HG03175 (cell line): Measurements from ENCODE around the gene CPEB4.

ENCODE experiments used
- ATAC-seq: cut with Tn5 transposase; IDR thresholded peaks from one replicate; pipeline ENCODE4 v1.9.1; 2021; ENCODE audit warnings: mild to moderate bottlenecking, moderate library complexity; ENCODE audit not compliant: unreplicated experiment

The CPEB4 gene

DNA sequence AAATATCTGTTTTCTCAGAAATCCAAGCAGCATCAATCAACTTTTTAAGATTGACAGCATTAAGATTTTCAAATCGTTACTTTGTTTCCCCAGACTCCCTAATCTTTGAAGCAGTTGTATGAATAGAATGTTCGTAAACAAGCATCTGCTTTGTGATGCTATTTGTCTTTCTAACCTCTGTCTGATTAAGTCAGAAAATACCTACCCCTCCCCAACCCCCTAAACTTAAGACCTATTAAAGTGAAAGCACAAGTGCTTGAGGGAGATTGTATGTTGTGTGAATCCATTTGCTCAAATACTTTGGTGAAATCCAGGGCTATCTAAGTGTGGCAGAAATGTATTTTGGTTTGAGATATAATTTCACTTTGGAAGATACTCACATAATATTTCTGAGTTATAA lies 53.0 kb downstream of the CPEB4 start:
- ATAC-seq: no peak

DNA sequence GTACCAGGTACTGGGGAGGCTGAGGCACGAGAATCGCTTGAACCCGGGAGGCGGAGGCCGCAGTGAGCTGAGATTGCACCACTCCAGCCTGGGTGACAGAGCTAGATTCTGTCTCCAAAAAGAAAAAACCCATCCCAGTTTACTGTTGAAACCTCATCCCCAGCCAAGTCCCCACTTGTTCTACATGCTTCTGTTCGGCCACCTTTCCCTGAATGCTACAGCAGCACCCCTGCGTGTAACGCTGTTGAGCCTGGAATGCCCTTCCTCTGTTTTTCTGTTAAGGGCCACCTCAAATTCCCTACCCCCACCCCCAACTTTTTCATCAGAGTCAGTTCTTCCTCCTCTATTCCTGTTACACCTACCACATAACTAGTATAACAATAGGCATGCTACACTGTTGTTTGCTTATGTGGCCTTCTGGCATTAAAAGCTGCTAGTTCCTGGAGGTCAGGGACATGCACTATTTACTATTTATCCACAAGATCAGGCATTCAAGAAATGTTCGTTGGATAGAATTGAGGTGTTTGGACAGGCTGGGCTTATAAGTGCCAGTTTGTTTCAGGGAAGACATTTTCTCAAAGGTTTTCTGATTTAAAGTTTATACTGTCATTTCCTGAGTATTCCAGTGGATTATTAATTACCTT lies 53.7 kb downstream of the CPEB4 start:
- ATAC-seq: no peak

GRCh38 chr5:173944511-173944910 lies 56.4 kb downstream of the CPEB4 start:
- ATAC-seq: no peak

DNA sequence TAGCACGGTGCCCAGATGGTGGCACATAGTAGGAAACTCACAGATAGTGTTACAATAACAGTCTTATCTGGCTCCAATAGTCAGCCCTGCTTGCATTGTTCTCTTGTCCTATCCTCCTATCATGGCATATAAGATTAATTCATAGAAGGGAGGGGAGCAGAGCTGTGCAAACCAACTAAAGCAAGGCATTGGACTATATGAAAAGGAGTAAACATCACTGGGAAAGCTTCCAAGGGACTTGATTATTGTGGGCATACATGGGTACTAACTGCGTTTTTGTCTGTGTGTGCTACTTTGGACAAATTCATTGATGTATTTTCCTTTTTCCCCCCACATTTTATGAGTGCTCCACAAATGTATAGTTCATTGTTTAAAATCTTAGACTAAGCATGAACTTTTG lies 57.0 kb downstream of the CPEB4 start:
- ATAC-seq: no peak

- ATAC-seq: no peak
These were observed 58.2 kb downstream of the CPEB4 start for GRCh38 chr5:173946323-173946722.

DNA sequence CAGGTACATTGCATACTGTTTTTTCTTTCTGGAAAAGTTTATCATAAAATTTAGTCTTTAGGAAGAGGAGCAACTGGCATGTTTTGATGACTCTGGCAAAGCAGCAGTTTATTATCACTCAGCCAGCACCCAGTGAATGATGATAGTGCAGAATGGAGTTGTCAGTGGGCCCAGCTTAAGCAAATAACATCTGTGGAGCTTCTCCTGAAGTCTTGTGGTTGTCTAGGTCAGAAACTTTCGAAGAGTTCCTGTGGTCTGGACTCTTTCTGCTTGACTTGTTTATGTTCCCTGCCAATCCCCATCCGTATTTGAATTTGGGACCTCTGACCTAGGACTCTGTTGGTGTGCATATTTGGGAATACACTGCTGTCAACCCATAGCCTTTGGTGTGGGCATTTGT lies 62.7 kb downstream of the CPEB4 start:
- ATAC-seq: no peak

DNA sequence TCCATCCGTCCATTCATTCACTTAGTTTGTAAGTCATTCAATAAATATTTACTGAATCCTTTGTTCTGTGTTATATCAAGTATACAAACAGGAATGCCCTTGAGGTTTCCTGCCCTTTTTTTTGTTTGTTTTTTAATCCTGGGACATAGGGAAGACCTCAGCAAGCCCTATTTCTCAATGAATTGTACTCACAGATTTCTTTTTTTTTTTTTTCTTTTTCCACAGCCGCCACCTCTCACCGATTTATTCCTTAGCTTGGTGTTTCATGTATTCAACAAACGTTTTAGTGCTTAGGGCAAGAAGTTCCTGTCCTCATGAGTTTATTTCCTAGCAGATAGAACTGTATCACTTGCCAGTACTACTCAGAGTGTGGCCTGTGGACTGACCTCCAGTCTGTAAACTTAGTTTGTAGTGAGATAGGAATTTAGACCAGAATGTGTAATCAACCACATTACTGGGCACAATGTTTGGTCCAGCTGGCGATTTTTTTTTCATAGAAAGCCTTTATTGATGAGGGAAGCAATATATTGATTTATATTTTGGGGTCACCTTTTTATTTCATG lies 65.5 kb downstream of the CPEB4 start:
- ATAC-seq: no peak

DNA sequence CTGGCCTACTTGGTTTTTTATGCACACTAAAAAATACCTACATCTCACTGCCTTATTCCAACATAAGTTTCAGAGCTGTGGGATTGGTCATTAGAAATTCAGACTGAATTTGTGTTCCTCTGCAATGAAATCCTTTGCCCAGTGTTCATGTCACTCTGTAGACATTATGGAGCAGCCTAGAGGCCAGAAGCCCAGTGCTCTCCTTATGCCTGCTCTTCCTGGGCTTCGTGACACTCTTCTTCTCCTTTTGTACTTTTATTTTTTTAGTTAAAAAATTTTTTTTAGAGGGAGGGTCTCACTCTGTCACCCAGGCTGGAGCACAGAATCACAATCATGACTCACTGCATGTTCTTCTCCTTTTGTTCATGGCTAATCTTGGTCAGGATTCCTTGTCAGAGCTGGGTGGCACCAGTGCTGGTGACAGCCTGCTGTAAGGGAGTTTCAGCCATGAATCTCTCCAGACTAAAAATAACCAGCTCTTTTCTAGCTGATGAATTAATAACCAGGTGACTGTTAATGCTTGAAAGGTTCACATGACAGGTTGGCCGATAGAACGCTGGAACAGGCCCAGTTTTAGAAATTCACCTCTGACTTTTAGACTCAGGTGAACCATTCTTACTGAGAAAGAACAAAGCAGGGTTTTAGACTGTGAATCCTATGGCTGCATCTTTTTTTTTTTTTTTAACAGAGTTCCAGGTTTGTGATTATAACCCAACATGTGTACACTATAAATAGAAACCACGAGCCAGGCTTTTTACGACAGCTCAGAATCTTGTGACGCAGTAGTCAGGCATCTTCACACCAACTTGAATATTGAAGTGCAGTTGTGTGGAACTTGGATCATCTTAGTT lies 66.7 kb downstream of the CPEB4 start:
- ATAC-seq: peak; percentile 73

DNA sequence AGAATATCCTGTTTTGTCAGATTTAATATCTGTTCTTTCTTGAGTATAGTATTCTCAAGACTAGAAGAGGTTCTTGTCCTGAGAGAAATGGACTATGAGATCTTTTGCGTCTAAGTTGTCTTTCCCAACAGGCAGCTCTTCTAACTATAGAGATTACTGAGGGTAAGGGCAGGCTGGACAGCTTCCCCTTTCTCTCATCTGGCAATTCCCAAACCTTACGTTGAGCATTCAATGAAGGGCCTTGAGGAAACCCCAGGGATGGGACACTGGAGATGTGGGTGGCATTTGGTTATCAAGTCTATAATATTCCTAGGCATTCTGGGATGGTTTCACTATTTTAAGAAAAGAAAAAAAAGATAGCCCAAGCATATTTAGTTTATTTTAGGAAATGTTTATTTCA lies 72.8 kb downstream of the CPEB4 start:
- ATAC-seq: no peak

- ATAC-seq: no peak
These were observed 73.3 kb downstream of the CPEB4 start for GRCh38 chr5:173961418-173961817.

DNA sequence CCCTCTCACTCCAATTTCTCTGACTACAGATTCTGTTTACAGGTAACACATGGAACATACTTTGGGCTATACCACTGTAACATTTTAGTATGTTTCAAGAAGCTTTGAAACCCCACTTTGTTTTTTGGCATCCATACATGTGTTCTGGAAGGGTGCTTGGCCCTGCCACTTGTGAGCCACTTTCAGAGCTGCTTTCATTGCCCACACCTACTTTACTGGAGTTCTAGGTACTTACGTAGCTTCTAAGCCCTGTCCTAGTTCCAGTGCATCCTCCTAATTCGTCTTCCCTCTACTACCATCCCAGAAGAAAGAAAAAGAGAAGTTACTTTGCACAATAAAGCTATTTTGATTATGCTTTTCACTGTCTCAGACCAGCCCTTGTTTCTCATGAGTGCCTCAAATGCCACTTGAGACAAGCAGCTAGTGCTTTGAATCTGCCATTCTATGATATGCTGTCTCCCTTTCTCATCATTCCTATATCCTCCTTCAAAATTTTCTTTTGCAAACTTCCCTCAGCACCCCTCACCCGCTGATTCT lies 74.4 kb downstream of the CPEB4 start:
- no peak for ATAC-seq

DNA sequence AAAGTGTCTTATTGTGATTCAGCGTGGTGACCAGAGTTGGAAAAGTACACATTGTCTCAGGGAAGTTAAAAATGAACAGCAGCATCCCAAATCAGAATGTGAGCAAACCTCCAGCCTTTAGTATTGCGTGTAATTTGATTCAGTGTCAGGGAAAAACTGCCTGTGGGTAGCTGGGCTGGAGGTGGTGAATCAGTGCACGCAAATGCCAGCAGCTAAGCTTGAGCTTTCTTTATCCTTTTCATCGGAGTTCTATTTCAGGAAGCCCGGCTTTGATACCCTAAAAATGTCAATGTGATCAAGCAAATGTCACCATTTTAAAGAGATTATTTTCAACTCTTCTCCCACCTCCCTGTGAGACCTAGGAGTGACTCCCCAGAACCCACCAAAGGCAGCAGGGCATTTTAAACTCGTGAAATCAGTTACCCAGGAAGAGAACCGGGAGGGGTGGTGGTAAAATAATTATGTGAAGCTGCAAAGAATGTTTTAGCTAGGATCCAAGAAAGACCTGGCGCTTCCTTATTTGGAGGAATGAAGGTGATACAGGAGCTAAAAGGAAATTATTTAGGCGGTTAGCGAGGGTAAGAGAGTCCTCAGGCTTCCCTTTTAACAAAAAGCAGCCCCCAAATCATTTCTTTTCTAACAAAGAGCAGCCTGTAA lies 75.2 kb downstream of the CPEB4 start:
- ATAC-seq: no peak

- no peak for ATAC-seq
These were observed 75.8 kb downstream of the CPEB4 start for GRCh38 chr5:173963867-173964441.

DNA sequence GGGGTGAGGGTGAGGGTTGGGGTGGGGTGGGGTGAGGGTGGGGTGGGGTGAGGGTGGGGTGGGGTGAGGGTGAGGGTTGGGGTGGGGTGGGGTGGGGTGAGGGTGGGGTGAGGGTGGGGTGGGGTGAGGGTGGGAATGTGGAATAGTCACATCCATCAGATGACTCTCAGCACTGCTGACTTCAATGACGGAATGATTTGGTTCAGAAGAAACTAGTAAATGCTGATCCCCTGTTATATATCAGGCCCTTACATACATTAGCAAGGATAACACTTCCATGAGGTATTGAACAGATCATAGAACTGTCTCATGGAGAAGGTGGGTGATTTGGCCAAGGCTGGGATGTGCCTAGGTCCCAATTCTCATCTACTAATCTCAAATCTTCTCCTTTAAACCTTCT lies 76.4 kb downstream of the CPEB4 start:
- no peak for ATAC-seq

DNA sequence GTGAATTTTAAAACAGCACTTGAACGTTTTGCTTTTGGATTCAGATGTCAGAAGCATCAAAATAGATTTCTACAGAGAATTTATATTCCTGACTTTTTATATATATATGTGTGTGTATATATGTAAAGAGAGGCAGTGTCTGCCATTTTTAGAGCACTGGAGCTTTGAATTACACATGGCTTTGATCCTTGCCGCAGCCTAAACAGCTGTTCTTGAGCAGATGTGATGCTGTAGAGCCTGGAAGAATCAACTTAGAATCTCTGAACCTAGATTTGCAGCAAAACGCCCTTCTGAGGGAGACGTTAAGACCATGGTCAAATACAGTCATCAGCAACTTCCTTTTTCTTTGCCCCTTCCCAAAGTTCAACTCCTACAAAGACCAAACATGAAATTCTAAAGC lies 79.1 kb downstream of the CPEB4 start:
- no peak for ATAC-seq

DNA sequence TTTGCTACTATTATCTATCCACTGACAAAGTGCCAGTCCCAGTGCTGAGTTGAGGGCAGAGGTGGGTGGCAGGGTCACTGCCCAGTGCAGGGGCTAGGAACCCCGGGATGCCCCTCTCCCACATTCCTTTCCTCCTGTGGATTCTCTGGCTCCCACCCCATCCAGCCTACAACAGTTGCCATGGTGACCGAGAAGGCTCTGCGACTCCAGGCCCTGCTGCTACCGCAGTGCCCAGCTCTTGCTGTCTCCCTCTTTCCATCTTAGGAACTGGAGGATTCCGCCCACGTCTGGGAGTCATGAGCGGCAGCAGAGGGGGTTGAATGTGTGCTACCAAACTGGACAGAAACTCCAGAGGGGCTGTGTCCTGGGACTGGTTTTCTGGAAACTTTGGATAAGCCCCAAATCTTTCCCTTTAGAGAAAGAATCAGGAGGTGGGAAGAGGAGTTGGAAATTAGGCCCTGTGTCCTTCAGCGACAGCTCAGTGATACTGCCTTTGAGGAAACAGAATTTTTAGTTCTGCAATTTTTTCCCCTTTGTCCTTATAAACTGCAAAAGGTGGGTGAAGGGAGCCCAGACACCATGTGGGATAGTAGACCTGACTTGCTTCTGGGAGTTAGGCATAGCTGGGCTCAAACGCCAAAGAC lies 80.1 kb downstream of the CPEB4 start:
- ATAC-seq: no peak

DNA sequence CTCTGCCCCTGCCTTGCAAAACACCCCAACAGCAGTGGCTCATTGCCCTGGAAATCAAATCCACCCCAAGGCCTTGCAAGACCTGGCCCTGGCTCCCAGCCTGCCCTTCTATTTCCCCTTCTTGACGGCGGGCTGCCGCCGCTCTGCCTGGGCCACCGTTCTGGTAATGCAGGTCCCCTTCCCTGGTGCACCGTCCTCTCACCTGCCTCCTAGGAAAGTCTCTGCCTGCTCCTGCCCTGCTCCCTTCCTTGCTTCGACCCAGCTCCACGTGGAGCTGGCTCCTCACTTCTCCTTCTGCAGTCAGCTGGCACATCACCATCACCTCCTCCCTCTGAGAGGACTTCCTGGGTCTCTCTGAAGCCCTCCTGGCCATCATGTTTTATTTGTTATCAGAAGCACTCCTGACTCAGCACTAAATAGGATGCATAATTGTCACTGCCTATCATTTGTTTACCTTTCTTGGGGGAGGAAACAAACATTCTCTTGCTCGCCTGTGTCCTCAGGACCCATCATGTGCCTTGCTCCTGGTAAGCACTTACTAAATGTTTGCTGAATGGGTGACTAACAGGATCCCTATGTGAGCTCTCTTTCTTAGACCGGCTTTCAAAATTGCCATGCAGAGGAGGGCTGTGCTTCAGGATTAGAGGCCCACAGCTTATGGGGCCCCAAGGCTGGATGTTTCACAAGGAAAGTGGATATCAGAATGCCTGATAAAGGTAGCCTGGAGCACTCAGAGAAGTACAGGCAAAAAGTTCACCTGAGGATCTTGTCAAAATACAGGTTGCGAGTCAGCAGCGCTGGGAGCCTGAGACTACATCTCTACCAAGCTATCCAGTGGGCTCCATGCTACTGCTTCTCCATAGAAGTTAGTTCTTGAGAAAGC lies 81.3 kb downstream of the CPEB4 start:
- ATAC-seq: no peak

DNA sequence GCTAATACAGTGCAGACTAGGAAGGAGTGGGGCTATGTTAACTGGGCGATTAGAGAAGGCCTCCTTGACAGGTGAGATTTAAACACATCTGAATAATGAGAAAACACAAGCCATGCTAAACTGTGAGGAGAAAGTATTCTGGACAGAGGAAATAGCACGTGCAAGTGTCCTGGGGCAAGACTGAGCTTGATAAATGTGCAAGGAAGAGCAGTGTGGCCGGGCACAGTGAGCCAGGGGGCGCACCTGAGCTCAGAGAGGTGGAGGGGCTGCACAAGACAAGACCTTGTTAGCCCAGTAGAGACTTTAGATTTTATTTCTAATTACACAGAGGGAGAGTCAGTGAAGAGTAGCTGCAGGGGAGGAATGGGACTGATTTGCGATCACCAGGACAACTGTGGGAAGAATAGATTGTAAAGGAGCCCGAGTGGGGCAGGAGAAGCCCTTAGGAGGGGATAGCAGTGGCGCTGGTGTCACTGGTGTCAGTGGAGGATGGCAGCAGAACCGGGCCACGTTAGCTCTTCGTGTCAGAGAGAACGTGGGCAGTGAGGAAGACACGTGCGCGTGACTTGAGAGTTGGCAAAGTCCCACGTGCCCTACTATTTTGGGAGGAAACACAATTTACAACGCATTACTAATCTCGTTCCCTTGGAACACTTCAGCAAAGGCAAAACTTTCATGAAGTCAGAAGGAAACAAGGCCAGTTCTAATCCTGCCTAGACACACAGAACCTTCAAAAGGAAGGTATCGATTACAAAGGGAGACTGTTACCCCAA lies 82.9 kb downstream of the CPEB4 start:
- no peak for ATAC-seq
